GM18511 (cell line): ENCODE measurements around the gene MFAP4.

Experiments
- ATAC-seq: cut with Tn5 transposase; IDR thresholded peaks from one replicate; pipeline ENCODE4 v1.9.1; 2021; ENCODE audit warnings: mild to moderate bottlenecking, moderate library complexity; ENCODE audit not compliant: unreplicated experiment

Gene MFAP4, protein sequence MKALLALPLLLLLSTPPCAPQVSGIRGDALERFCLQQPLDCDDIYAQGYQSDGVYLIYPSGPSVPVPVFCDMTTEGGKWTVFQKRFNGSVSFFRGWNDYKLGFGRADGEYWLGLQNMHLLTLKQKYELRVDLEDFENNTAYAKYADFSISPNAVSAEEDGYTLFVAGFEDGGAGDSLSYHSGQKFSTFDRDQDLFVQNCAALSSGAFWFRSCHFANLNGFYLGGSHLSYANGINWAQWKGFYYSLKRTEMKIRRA

DNA sequence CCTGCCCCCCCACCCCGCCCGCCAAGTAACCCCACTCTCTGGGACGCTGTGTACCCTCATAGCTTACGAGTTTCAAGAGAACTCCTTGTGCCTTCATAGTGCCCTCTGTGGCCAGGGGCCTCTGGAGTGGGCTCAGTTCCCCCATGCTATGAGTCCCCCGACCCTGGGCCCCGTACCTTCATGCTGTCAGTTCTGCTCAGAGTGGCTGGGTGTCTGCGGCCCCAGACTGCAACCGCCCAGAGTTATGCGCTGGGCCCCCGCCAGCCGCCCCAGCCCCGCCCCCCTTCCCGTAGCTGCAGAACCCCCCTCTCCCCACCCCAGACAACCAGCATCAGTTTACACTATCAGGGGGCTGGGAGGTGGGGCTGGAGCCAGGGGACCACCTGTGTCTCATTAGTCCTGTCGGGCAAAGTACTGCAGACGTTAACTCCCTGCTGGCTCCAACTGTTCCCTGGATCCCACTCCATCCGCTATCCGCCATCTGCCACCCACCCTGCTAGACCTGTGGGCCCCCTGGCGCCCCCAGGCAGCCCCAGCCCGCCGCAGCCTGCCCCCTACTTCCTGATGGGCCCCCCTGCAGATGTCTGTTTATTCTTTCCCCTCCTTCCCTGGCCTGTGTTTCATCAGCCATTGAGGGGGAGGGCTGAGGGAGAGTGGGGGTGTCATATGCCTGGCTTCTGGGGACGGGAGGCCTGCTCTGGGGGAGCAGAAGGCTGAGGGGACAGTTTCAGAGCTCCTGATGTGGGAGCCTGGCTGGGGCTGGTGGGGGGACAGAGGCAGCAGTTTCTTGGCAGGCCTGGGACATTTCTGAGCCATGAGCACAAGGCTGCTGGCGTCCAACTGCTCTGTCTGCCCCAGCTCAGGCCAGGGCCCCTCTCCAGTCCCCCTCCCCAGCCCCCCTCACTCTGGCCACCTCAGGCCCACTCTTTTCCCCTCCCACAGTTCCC lies at the start of gene MFAP4:
Gene MFAP4 (minus strand): TSS at position 217 of the 947 bp plus-strand sequence. CDS start 35 bp downstream, at position 182.
- no peak for ATAC-seq

DNA sequence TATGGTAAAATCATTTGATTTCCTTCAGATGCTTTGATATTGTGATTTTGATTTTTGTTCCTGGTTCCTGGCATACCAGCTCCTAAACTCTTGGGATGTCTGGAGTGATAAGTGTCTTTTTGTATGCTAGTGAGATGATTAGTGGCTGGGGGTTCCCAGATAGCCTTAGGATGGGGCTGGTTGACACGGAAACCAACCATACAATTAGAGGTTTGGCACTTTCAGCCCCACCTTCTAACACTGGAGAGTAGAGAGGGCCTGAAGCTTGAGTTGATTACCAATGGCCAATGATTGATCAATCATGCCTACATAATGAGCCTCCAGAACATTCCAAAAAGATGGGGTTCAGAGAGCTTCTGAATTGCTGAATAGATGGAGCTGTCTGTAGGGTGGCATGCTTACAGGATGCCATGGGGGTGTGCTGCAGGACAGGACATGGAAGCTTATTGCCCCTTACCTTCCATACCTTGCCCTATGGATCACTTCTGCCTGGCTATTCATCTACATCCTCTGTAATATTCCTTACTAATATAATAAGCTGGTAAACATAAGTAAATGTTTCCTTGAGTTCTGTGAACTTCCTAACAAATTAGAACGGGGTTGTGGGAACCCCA lies 46.8 kb upstream of the MFAP4 start:
- no peak for ATAC-seq

DNA sequence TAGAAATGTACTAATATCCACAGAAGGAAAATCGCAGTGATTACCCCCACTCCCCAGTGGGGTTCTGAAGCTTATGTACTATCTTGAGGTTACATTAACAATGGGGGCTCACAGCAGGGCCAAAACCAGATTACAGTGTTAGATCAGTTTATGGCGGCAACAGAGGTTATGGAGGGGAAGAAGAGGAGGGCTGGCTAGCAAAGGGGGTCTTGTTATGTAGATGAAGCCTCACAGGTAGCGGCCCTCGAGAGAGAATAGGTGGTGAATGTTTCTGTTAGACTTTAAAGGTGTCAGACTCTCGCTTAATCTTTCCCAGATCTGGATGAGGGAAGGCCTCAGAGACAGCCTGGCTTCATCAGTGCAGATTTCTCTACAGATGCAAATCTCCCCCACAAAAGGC lies 46.3 kb upstream of the MFAP4 start:
- no peak for ATAC-seq

DNA sequence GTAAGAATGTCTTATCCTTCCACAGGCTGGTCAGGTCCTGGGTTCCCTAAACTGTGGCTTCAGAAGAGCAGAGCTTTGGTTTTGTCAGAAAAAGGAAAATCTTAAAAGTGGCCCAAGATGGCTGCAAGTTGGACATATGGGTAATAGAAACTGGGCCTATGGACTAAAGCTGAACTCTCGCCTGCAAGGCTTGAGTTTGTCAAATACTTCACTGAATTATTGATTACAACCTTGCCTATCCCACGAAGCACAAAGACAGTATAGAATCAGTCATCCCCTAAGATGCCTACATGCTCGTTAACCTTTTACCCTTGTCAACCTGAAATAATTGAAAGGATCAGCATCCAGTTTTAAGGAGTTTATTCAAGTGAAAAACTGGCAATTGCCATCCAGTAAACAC lies 44.7 kb upstream of the MFAP4 start:
- no peak for ATAC-seq

DNA sequence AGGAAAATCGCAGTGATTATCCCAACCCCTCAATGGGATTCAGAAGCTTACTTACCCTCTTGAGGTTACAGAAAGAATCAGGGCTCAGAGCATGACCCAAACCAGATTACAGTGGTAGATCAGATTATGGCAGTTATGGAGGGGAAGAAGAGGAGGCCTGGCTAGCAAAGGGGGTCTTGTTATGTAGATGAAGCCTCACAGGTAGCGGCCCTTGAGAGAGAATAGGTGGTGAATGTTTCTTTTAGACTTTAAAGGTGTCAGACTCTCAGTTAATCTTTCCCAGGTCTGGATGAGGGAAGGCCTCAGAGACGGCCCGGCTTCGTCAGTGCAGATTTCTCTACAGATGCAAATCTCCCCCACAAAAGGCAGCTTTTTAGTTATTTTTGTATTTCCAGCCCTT lies 39.6 kb upstream of the MFAP4 start:
- ATAC-seq, result no peak

DNA sequence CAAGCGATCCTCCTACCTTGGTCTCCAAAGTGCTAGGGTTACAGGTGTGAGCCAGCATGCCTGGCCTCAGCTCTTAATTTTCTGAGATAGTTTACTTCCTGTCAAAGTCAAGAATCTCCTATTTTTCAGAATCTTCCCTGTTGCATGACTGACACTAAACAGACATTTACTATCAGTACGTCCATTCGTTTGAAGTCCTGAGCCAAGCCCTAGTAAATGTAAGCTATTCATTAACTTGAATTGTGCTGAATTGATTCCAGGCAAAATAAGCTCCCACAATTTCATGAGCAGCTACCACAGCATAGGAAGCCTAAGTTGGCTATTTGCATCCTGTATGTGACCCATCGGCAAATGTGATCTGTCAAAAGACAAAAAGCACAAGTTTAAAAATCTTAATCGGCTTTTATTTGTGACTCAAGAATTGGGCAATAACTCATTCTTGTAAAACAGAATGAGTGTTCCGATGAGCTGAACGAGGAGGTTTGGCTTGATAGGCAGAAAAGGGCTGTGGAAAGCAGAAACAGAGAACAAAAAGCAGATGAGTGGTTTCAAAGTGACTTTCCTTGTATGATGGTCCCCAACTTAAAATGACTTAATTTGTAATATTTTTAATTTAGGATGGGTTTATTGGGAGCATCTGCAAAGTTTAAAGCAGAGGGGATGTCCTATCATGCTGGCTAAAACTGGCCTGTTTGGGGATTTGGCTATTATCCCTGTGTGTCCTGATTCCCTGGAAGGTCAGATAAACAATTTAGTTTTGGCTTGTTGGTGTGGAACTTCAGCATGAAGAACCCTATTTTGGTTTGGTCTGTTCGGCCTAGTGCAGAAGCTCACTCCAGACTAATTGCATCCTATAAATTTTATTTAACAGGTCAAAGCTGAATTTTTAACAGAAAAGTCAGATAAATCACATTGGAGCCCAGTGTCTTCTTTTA lies 38.2 kb upstream of the MFAP4 start:
- no peak for ATAC-seq

DNA sequence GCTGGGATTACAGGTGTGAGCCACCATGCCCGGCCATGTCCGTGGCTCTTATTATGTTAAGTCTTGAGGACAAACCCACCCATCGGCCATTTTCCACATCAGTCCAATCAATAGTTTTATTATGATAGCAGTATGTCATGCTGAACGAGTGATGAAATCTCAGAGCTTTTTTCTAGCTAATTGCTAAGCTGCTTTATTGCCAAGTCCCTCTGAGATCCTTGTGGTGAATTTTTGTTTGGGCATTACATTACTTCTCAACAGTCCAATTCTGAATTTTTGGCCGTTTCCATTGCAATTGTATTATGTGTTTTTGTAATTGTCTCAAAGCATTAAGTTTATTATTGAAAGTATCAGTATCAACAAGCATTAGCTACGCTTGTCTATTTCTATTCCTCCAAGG lies 34.9 kb upstream of the MFAP4 start:
- ATAC-seq, result no peak

DNA sequence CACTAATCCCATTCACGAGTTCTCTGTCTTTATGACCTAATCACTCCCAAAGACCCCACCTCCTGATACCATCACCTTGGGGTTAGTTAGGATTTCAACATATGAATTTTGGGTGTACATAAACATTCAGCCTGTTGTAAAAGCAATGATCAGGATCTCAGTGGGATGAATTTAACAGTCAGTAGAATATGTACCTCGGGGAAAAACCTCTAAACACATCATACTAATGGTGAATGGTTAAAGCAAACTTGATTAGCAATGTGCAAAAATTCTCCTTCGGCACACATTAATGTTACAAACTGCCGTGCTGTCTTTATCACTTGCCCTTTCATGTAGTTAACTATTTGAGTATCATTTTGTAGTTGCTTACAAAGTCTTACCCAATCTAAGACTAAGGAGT lies 34.2 kb upstream of the MFAP4 start:
- ATAC-seq, result no peak

DNA sequence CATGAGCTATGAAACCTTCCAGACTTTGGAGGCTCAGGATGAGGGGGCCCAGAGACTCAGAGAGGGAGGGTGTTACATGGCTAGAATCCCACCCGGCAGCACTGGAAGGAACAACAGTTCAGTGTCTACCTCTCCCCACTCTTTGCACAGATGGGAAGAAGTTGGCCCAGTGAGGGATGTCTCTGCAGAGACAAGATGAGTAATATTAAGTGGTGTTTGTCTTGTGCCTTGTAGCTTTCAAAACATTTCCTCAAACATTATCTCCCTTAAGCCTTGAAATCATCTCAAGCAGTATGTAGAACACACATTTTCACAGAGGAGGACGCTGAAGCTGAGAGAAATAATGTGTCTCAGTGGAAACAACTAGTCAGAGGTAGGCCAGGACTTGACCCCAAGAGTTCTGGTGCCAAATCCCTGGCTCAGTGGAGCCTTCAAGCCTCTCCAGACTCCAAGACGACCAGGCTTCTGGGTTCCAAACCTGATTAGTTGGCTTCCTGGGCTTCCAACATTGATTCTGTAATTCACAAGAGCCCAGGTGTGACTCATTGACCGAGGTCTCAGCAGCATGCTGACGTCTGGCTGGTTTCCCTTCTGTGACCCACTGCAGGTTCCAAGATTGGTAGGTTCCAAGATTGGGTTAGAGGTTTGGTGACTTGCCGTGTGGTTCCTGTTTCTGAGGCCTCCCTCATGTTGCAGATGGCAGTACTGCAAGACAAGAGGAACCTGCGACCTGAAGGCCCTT lies 31.4 kb upstream of the MFAP4 start:
- no peak for ATAC-seq

DNA sequence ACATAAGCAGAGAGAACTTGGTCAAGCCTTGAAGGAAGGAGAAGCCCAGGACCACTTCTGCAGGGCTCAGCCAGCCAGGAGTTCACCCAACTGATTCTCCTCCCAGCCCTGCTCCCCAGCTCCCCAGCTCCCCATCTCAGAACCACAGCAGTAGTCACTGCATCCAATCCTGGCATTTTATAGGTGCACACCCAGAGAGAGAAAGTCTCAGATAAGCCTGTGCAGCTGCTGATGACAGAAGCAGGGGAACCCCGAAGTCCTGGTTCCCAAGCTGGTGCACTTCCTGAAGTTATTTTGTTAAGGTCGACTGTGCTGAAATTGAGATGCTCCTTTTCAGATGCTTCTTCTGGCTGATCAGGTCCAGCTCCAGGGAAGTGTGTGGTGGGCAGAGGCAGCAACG lies 30.6 kb upstream of the MFAP4 start:
- no peak for ATAC-seq

DNA sequence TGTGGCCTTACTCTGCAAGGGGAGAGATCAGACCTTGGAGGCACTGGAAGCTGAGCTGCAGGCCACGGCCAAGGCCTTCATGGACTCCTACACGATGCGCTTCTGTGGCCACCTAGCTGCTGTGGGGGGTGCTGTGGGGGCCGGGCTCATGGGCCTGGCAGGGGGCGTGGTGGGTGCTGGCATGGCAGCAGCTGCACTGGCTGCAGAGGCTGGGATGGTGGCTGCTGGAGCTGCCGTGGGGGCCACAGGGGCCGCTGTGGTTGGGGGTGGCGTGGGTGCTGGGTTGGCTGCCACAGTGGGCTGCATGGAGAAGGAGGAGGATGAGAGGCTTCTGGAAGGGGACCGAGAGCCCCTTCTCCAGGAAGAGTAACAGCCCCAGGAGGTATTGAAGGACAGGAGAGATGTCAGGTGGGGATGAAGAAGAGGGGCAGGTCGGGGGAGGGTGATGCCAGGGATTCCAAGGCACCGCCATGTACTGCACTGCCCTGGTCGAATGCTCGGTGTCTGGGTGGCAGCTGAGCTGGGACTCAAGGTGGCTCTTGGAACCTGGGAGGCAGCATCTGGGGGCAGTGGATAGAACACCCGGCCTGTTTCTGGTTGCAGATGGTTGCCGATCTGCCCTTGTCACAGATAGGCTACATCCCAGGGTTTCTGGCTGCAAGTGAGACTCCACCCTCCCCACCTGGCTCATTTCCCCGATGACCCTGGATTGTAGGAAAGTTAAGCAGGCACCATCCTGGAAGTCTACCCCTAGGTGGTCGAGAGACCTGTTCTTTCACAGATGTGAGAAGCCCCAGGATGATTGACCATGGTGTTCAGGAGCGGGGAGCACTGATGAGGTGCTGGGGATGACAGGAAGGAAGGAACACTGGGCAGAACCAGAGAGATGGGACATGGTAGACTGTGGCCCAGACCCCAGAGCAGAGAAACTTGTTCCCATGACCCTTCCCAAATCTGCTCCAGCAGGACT lies 29.1 kb upstream of the MFAP4 start:
- ATAC-seq, result no peak

DNA sequence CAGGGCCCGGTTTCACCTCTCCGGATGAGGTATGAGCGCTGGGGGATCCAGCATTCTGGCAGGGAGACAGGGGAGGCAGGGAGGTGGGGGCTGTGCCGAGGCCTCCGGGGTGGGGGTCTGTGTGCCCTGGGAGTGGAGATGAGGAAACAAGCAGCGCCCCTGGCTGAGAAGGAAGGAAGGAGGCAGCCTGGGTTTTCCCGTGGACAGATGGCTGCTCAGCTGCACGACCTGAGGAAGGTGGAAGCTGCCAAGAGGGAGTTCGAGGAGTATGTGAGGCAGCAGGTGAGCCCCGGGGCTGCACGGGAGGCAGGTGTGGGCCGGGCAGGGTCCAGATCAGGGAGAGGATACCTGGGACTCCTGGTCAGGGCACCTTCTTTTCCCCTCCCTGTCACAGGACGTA lies 28.3 kb upstream of the MFAP4 start:
- no peak for ATAC-seq

DNA sequence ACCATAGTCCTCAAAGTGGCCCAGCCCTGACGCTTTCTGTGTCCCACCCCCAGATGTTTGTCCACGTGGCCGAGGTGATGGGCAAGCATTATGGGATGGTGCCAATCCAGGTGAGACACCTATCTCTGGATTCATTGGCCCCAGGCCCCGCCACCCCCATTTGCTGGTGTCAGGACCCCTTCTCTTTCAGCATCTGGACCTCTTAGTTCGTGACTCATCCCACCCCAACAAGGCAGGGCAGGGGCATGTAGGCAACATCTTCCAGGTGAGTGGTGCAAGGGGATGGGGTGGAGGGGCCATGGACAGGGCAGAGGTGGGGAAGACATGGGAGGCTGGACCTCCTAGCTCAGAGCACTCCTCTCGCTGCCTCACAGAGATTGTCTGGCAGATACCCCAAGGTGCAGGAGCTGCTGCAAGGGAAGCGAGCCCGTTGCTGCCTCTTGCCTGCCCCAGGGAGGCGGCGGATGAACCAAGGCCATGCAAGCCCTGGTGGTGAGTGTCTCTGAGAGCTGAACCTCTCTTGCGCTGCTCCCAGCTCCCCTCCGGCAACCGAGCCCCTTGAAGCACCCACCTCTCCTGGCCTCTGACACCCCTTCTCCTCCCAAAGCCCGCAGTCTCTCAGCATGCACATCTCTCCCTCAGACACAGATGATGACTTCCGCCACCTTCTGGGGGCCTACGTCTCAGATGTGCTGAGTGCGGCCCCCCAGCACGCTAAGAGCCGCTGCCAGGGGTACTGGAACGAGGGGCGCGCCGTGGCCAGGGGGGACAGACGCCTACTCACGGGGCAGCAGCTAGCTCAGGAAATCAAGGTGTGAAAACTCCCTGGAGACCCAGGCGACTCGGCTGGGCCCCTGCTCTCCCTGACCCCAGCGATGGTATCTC lies 27.6 kb upstream of the MFAP4 start:
- ATAC-seq, result no peak

DNA sequence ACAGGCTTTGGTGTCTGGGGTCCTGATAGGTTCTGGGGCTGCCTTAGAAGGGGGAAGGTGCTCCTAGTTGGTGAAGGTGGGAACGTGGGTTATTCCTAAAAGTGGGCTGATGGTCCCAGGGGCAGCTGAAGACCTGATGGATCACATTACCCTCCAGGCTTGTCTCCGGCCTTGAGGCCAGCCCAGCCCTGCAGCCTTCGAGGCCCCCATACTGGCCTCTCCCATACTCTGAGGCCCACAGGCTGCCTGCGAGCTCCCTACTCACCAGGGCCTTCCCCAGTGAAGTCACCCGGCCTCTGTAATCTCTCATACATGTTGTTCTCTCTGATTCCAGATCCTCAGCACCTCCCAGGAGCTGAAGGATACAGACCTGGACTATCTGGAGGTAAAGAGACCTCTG lies 26.8 kb upstream of the MFAP4 start:
- no peak for ATAC-seq

DNA sequence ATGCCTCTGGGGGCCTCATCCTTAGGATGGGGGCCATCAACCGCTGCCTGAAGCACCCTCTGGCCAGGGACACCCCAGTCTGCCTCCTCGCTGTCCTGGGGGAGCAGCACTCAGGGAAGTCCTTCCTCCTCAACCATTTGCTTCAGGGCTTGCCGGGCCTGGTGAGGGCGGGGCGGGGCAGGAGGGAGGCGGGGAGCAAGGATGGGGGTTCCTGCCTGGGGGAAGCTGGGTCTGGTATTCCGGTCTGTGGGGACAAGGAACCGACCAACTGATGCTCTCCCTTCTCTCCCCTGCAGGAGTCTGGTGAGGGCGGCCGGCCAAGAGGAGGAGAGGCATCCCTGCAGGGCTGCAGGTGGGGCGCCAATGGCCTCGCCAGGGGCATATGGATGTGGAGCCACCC lies 26.0 kb upstream of the MFAP4 start:
- no peak for ATAC-seq

DNA sequence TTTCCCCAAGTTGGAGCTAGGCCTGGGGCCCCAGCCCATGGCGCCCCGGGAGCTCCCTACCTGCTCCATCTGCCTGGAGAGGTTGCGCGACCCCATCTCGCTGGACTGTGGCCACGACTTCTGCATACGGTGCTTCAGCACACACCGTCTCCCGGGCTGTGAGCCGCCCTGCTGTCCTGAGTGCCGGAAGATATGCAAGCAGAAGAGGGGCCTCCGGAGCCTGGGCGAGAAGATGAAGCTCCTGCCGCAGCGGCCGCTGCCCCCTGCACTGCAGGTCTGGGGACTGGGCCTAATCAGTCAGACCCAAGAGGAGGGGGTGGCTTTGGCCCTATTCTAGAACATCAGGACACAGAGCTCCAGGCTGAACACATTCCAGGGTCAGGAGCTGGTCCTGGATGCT lies 25.5 kb upstream of the MFAP4 start:
- no peak for ATAC-seq

DNA sequence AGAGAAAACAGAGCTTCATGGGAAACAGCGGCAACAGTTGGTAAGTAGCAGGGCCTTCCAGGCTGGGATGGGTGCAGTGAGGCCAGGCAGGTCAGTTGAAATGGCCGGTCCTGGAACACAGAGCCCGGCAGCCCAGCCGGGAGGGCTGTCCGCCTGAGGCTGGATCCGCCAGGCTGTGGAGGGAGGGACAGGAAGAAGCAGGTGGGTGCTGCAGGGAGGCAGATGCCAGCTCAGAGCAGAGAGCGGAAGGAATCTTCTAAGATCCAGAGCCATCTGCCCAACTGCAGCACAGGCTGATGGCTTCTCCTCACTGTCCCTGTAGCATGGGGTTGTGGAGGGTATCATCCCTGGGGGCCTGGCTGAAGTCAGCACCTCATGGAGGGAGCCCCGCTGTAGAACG lies 24.6 kb upstream of the MFAP4 start:
- ATAC-seq, result no peak
